Liver (tissue), 9 donors: ENCODE measurements around the gene UPK1A. TPM values are rescaled to one million over a fixed set of nuclear protein-coding genes. Genes with fewer than 3 reads are reported as not detected.

Source experiments
- DNase-seq: peaks from one replicate; pipeline ENCODE4 v3.0.0-alpha.2; 2017; ENCODE audit warnings: low spot score
- H3K27ac ChIP-seq, 2 donors: one replicate each; pipeline ENCODE4 v1.7.0; 2013; ENCODE audit warnings: inconsistent platforms in 2 of 2, low read length in 2 of 2, control low read depth in 1 of 2, low read depth in 1 of 2, mild to moderate bottlenecking in 1 of 2
- H3K27me3 ChIP-seq, 4 donors: one replicate each; pipeline versions ENCODE4 v1.6.1 to v1.7.0; 2013; ENCODE audit warnings: low read length in 3 of 4, inconsistent platforms in 1 of 4, mild to moderate bottlenecking in 1 of 4, moderate library complexity in 1 of 4; ENCODE audit not compliant: control insufficient read depth in 4 of 4, insufficient read depth in 4 of 4
- H3K36me3 ChIP-seq, 4 donors: one replicate each; pipeline versions ENCODE4 v1.6.1 to v1.7.0; 2013; ENCODE audit warnings: low read length in 3 of 4, mild to moderate bottlenecking in 3 of 4, low read depth in 1 of 4, moderate library complexity in 1 of 4; ENCODE audit not compliant: control insufficient read depth in 4 of 4, insufficient read depth in 3 of 4
- H3K4me1 ChIP-seq, 4 donors: one replicate each; pipeline versions ENCODE4 v1.6.1 to v1.7.0; 2013; ENCODE audit warnings: low read length in 3 of 4, mild to moderate bottlenecking in 3 of 4, moderate library complexity in 1 of 4; ENCODE audit not compliant: control insufficient read depth in 4 of 4, insufficient read depth in 4 of 4
- H3K4me3 ChIP-seq, 3 donors: one replicate each; pipeline versions ENCODE4 v1.6.1 to v1.7.0; 2013; ENCODE audit warnings: low read length in 3 of 3, control low read depth in 1 of 3, low read depth in 1 of 3, mild to moderate bottlenecking in 1 of 3
- H3K9ac ChIP-seq, 2 donors: one replicate each; pipeline ENCODE4 v1.7.0; 2013; ENCODE audit warnings: low read length in 2 of 2, mild to moderate bottlenecking in 2 of 2, moderate library complexity in 2 of 2, control low read depth in 1 of 2, low read depth in 1 of 2
- H3K9me3 ChIP-seq, 4 donors: one replicate each; pipeline versions ENCODE4 v1.6.1 to v1.7.0; 2013; ENCODE audit warnings: low read length in 3 of 4; ENCODE audit not compliant: control insufficient read depth in 4 of 4
- FOXA2 ChIP-seq: IDR thresholded peaks from 2 replicates; pipeline ENCODE4 v1.6.1; 2016; ENCODE audit warnings: antibody characterized with exemption
- HNF4A ChIP-seq, 2 donors: conservative IDR thresholded peaks; 2 replicates each; pipeline ENCODE4 v1.6.1; 2016; ENCODE audit warnings: antibody characterized with exemption in 2 of 2, mild to moderate bottlenecking in 2 of 2
- HNF4G ChIP-seq: IDR thresholded peaks from 2 replicates; pipeline ENCODE4 v1.6.1; 2016; ENCODE audit warnings: antibody characterized with exemption
- JUND ChIP-seq, 2 donors: IDR thresholded peaks; 2 replicates each; pipeline ENCODE4 v1.6.1; 2016; ENCODE audit warnings: antibody characterized with exemption in 2 of 2
- RAD21 ChIP-seq, 2 donors: IDR thresholded peaks; 2 replicates each; pipeline ENCODE4 v1.6.1; 2016; ENCODE audit warnings: antibody characterized with exemption in 2 of 2, mild to moderate bottlenecking in 2 of 2
- SP1 ChIP-seq: IDR thresholded peaks from 2 replicates; pipeline ENCODE4 v1.6.1; 2018; ENCODE audit warnings: antibody characterized with exemption, mild to moderate bottlenecking
- TAF1 ChIP-seq: conservative IDR thresholded peaks from 2 replicates; pipeline ENCODE4 v1.6.1; 2016; ENCODE audit warnings: antibody characterized with exemption, mild to moderate bottlenecking
- ZBTB33 ChIP-seq: IDR thresholded peaks from 2 replicates; pipeline ENCODE4 v1.6.1; 2016; ENCODE audit warnings: antibody characterized with exemption
- WGBS: extraction: QIAGEN DNeasy Blood & Tissue Kit; methylation state at CpG from one replicate; pipeline ENCODE4 v1.1.7; 2013; 5-methylcytosine and 5-hydroxymethylcytosine counted together
- polyA plus RNA-seq, 2 donors: library from polyadenylated mRNA; stranded (reverse) in 1 of 2; unstranded in 1 of 2; fragments of 200-250 nt in 1 of 2; fragments of >200 nt in 1 of 2; fragmentation: Nextera tagmentation in 1 of 2; extraction: Ambion mirVana in 1 of 2; gene quantifications; one replicate each; pipeline versions ENCODE4 v1.2.1 to v1.2.3, GENCODE V29; 2013 to 2015
- total RNA-seq, 2 donors: library from RNA; depleted of rRNA; stranded (reverse); fragments of >200 nt; gene quantifications; one replicate each; pipeline ENCODE4 v1.2.3, GENCODE V29; 2014
- TF ChIP-seq, protein P1 (sequence below): IDR thresholded peaks from 2 replicates; pipeline ENCODE4 v1.6.1; 2016; ENCODE audit warnings: antibody characterized with exemption
- TF ChIP-seq, protein P2 (sequence below): IDR thresholded peaks from 2 replicates; pipeline ENCODE4 v1.6.1; 2016; ENCODE audit warnings: antibody characterized with exemption, mild to moderate bottlenecking
- TF ChIP-seq, protein P3 (sequence below): fragments of 150-350 bp; IDR thresholded peaks from 2 replicates; pipeline ENCODE4 v1.5.1; 2017; ENCODE audit warnings: improper control_type of control experiment, low read depth, low read length; ENCODE audit not compliant: missing input control
- donor health status: healthy.
- donor health status: healthy.
- donor health status: healthy.
- donor health status: healthy.
- donor health status: healthy.

UPK1A gene
- total and polyA plus RNA-seq, 4 donors: 0.10 to 0.56 TPM; not detected in 2

DNA sequence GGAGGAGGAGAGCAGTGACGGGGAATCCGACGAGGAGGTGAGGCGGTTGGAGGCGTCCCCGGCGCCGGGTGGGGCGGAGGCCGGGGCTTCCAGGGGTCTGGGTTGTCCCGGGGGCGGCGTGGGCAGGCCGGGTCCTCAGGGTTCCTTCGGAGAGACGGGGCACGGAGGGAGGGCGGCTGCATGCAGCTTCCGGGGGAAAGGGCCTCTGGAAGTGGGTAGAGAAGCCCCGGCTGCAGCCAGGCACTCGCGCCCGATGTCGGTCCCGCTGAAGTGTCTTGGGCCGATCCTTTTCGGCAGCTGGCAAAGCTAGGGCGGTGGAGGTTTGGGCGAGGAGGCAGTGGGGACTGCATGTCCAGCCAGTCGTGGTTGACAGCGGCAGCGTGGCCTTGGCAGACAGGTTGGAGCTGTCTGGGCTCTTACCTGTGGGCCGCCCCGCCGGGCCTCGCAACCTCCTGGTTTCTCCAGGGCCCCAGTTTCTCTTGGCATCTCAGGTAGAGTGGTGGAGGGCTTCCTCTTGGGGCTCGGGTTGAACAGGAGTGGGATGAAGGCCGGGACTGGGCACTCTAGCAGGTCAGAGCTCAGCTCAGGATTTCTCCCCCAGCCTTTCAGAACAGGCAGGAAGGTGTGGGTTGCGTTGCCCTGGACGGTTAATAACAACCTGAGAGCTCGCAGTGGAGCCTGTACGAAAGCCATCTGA is 52.2 kb downstream of the UPK1A start (continued):
- TF ChIP-seq ZBTB33 (no peak), JUND (IDR thresholded peaks at IDR 0.05) (no peak), RAD21 (IDR thresholded peaks at IDR 0.05) (no peak)

- Histone ChIP-seq H3K9ac (no peak overlapping the region), H3K36me3 (peaks cover 20 to 36% (median 28%) of the 10 kb centered on the region in 4 donors), H3K9me3 (no peaks in the 10 kb centered on the region), H3K4me3 (peak overlapping the region; percentile 3 to 91 (median 90)), H3K4me1 (peaks cover 12 to 34% (median 25%) of the 10 kb centered on the region in 4 donors), H3K27ac (peak overlapping the region; percentile 7 to 66), H3K27me3 (no peaks in the 10 kb centered on the region)
- TF ChIP-seq, protein P1, sequence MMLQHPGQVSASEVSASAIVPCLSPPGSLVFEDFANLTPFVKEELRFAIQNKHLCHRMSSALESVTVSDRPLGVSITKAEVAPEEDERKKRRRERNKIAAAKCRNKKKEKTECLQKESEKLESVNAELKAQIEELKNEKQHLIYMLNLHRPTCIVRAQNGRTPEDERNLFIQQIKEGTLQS: no peak
- TF ChIP-seq FOXA2 (no peak), ZBTB33 (no peak), HNF4A (conservative IDR thresholded peaks at IDR 0.05) (peak; percentile 45 to 71), TAF1 (no peak), RAD21 (IDR thresholded peaks at IDR 0.05) (no peak), SP1 (peak; percentile 63), HNF4G (no peak)
- TF ChIP-seq, protein P2, sequence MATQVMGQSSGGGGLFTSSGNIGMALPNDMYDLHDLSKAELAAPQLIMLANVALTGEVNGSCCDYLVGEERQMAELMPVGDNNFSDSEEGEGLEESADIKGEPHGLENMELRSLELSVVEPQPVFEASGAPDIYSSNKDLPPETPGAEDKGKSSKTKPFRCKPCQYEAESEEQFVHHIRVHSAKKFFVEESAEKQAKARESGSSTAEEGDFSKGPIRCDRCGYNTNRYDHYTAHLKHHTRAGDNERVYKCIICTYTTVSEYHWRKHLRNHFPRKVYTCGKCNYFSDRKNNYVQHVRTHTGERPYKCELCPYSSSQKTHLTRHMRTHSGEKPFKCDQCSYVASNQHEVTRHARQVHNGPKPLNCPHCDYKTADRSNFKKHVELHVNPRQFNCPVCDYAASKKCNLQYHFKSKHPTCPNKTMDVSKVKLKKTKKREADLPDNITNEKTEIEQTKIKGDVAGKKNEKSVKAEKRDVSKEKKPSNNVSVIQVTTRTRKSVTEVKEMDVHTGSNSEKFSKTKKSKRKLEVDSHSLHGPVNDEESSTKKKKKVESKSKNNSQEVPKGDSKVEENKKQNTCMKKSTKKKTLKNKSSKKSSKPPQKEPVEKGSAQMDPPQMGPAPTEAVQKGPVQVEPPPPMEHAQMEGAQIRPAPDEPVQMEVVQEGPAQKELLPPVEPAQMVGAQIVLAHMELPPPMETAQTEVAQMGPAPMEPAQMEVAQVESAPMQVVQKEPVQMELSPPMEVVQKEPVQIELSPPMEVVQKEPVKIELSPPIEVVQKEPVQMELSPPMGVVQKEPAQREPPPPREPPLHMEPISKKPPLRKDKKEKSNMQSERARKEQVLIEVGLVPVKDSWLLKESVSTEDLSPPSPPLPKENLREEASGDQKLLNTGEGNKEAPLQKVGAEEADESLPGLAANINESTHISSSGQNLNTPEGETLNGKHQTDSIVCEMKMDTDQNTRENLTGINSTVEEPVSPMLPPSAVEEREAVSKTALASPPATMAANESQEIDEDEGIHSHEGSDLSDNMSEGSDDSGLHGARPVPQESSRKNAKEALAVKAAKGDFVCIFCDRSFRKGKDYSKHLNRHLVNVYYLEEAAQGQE: peak; percentile 22
- TF ChIP-seq, protein P3, sequence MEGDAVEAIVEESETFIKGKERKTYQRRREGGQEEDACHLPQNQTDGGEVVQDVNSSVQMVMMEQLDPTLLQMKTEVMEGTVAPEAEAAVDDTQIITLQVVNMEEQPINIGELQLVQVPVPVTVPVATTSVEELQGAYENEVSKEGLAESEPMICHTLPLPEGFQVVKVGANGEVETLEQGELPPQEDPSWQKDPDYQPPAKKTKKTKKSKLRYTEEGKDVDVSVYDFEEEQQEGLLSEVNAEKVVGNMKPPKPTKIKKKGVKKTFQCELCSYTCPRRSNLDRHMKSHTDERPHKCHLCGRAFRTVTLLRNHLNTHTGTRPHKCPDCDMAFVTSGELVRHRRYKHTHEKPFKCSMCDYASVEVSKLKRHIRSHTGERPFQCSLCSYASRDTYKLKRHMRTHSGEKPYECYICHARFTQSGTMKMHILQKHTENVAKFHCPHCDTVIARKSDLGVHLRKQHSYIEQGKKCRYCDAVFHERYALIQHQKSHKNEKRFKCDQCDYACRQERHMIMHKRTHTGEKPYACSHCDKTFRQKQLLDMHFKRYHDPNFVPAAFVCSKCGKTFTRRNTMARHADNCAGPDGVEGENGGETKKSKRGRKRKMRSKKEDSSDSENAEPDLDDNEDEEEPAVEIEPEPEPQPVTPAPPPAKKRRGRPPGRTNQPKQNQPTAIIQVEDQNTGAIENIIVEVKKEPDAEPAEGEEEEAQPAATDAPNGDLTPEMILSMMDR: no peak
- WGBS: 73% methylated on average over 32 of the region's 32 CpGs
- no peak for DNase-seq
Observed at GRCh38 chr19:35719402-35720162, 53.3 kb downstream of the UPK1A start.
